NCI-H226 (cell line): ENCODE results near the gene ITGA11.
"Not testable (repeated sequence)": the region's sequence is repeated elsewhere in the genome, so short reads cannot be mapped to it uniquely, and the experiment has no call there.

Experiments used
- DNase-seq: peaks from one replicate; pipeline ENCODE4 v3.0.0-alpha.2; 2015

The ITGA11 gene

GRCh38 chr15:68410466-68411342 lies 21.3 kb downstream of the ITGA11 start:
- DNase-seq: no peak

DNA sequence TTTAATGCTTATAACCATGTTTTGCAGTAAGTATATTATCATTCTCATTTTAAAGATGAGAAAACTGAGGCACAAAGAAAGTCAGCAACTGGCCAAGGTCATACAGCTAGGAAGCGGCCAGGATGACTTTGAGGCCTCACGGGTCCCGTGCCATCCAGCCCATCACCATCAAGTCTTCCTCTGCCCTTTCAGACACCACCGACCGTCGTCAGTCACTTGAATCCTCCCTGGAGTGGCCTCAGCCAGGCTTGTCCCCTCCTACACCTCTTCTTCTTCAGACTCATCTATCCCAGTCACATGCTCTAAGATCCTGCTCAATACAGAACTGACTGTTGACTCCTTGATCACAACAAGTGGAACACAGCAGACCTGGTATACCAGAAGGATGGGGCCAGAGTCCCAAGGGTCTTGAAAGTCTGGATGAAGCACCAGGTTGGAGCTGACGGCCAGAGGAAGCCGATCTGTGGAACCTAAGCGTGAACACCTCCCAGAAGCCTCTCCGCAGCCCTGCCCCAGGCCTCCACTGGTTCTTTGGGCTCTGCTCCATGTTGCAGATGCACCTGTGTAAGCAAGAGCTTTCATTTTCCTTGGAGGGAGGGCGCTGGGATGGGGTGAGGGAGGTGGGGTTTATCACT lies 22.1 kb downstream of the ITGA11 start:
- DNase-seq: no peak

DNA sequence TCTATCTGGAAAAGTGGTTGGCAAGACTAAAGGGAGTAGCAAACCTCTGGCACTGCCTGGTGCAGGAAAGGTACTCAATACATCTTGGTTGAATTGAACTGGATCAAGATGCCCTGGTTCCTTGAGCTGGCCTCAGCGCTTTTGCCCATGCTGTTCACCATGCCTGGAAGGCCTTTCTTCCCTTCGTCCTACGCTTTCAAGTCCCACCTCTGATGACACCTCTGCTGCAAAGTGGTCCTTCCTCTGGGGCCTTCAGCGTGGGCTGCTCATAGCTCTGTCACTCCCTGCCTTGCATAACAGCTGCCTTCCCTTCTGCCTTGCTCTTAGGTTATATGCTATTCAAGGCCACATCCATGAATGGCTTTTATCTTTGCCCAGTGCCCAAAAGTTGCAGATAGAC lies 23.0 kb downstream of the ITGA11 start:
- DNase-seq: no peak

- no peak for DNase-seq
These were observed 23.8 kb downstream of the ITGA11 start for GRCh38 chr15:68407886-68408881.

DNA sequence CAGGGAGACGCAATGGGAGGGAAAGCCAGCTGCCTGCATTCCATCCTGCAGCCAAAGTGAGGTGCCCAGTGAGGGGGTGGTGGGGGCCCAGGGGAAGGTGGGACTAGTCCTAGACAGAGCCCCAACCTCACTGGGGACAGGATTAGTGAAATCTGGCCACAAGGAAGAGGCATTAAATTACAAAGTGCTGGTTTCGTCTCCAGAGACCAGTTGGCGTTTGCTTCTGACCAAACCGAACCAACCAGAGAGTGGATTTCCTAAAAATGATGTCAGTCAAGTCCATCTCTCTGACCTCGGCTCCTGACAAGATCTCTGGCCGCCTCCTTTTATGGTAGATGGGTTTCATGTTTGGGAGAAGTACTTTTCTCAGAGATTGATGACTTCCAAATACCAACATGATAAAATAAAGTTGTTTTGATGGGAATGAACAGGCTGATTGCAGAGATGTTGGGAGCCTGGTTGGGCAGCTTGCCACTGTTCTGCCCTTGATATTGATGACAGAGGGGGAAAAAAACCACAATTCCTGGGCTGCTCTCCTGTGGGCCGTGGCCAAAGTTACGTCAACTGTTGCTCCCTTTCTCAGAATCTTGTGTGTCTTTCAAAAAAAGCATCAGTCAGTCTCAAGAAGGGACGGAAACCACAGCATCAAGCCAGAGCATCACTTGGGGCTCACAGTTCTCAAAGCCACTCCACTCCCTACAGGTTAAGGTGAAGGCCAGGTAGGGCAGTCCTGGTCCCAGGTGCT lies 24.6 kb downstream of the ITGA11 start:
- DNase-seq: no peak

DNA sequence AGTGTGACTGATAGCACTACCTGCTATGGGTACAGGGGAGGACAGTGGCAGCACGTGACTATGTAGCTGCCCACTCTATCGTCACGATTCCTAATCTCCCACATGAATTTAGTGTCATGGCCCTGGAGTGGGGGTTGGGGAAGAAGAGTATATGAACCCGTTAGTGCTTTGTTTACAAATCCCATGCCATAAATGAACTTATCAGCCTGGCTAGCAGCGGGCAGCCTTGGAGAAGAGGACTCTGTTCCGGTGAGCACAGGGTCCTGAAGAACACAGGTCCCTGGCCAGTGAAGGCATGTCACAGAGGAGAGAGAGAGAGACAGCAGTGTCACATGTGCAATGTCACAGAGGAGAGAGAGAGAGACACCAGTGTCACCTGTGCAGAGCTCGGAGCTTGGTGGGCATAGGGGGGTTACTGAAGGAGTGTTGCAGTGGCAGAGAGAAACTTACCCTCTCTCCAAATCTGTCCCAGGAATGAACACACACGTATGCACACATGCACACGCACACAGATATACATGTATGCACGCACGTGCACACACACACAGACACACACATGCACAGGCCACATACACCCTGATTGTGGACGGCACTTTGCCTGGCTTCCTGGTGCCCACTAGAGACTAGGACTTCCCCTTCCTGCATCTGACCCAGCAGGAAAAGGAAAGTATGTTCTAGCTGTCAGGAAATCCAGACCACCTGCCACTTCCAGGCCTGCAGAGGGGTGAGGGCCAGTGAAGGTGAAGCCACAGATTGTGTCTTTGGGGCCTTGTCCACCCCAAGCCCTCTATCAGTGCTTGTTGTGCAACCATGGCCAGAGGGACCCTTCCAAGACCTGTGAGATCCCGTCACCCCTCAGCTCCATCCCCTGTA lies 26.3 kb downstream of the ITGA11 start:
- DNase-seq: no peak

GRCh38 chr15:68404056-68404798 lies 27.7 kb downstream of the ITGA11 start:
- no peak for DNase-seq

GRCh38 chr15:68403161-68403941 lies 28.6 kb downstream of the ITGA11 start:
- DNase-seq: no peak

GRCh38 chr15:68402432-68403160 lies 29.4 kb downstream of the ITGA11 start:
- DNase-seq: no peak

- DNase-seq: no peak
These were observed 30.2 kb downstream of the ITGA11 start for GRCh38 chr15:68401496-68402431.

- no peak for DNase-seq
These were observed 31.9 kb downstream of the ITGA11 start for GRCh38 chr15:68400066-68400456.

- no peak for DNase-seq
These were observed 32.6 kb downstream of the ITGA11 start for GRCh38 chr15:68399096-68400065.

DNA sequence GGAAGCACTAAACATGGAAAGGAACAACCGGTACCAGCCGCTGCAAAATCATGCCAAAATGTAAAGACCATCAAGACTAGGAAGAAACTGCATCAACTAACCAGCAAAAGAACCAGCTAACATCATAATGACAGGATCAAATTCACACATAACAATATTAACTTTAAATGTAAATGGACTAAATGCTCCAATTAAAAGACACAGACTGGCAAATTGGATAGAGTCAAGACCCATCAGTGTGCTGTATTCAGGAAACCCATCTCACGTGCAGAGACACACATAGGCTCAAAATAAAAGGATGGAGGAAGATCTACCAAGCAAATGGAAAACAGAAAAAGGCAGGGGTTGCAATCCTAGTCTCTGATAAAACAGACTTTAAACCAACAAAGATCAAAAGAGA lies 34.0 kb downstream of the ITGA11 start:
- not testable (repeated sequence) for DNase-seq

GRCh38 chr15:68396068-68396467 lies 35.9 kb downstream of the ITGA11 start:
- no peak for DNase-seq

DNA sequence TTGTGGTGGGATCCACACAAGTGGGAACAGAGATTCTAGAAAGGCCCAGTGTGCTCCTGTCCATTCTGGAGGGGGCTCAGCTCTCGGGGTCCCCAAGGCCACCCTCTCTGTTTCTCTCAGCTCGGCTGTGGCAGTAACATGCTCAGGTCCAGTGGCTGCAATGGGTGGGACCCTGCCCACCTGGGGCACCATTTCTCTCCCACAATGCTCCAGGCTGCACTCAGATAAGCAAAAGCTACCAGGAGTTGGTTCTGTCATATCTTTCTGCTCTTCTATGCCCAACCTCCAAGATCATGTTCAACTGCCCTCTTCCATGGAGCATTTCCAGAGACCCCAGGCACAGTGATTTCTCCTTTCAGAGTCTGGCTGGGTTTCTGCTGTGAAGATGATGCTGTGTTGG lies 40.8 kb downstream of the ITGA11 start:
- DNase-seq: no peak

- DNase-seq: peak; percentile 97
These were observed 41.8 kb downstream of the ITGA11 start for GRCh38 chr15:68389936-68390817.
